Myocyte (in vitro differentiated cells): ENCODE measurements around the gene SMIM13. TPM values are rescaled to one million over a fixed set of nuclear protein-coding genes. Genes with fewer than 3 reads are reported as not detected.

Source experiments
- DNase-seq: peaks from one replicate; pipeline ENCODE4 v3.0.0-alpha.2; 2012; ENCODE audit warnings: low read depth
- total RNA-seq: library from RNA; depleted of rRNA; stranded (reverse); fragments of >200 nt; gene quantifications from 2 replicates; pipeline ENCODE4 v1.2.3, GENCODE V29; 2014

SMIM13 gene
- total RNA-seq, 1 donor from 2014 or later = 20.0 TPM

- DNase-seq = no peak
Observed at GRCh38 chr6:11121851-11122250, 28.2 kb downstream of the SMIM13 start.

GRCh38 chr6:11122380-11122779 lies 28.7 kb downstream of the SMIM13 start:
- DNase-seq = no peak

GRCh38 chr6:11123978-11124377 lies 30.3 kb downstream of the SMIM13 start:
- DNase-seq = no peak

GRCh38 chr6:11126876-11127275 lies 33.2 kb downstream of the SMIM13 start:
- DNase-seq = peak; percentile 65

- DNase-seq = no peak
Observed at GRCh38 chr6:11128608-11129007, 35.0 kb downstream of the SMIM13 start.

DNA sequence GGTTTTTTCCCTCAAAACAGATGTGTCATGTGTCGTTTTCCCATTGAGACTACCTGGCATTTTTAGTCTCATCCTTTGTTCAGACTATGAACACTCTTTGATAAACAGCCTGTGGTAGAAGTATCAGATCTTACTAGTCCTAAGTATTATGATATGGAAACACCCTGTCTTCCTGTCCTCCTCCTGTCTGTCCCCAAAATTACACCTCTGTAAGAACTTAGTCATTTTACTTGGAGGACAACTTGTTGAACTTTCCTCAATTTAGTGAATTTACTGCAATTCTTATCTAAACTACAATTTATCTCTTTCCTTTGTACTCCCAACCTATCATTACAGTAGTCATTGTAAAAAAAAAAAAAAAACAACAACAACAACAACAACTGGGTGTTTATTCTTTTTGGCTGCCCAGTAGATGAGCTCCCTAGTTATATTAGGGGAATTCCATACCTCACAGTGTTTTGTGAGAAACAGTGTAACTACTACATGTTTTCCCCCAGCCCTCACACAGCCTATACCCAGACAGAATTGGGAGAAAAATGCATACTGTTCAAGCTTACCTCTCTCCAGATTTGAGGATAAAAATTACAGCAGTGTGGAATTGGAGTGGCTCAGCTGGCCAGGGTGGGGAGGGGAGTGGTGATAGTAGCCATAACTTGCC lies 36.4 kb downstream of the SMIM13 start:
- DNase-seq = no peak

GRCh38 chr6:11130605-11131004 lies 37.0 kb downstream of the SMIM13 start:
- no peak for DNase-seq

GRCh38 chr6:11132194-11132888 lies 38.7 kb downstream of the SMIM13 start:
- no peak for DNase-seq

- no peak for DNase-seq
Observed at GRCh38 chr6:11133281-11133680, 39.6 kb downstream of the SMIM13 start.

DNA sequence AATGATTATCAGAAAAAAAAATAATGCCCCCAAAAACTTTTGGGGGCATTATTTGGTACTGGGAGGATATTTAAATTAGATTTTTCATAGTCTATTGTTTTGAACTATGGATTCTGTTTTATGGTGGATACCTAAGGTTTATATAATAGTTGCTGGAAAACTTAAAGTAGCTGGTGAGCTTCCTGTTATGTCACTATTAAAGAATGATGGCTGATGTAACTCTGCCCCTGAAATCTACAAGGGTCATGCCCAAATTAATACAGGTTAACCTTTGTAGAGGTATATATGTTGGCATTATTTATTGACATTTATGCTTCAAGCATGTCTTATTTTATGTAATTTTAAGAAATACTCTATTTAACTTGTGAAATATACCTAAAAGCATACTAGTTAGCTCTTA lies 43.2 kb downstream of the SMIM13 start:
- no peak for DNase-seq

GRCh38 chr6:11139051-11139960 lies 45.7 kb downstream of the SMIM13 start:
- DNase-seq = no peak

DNA sequence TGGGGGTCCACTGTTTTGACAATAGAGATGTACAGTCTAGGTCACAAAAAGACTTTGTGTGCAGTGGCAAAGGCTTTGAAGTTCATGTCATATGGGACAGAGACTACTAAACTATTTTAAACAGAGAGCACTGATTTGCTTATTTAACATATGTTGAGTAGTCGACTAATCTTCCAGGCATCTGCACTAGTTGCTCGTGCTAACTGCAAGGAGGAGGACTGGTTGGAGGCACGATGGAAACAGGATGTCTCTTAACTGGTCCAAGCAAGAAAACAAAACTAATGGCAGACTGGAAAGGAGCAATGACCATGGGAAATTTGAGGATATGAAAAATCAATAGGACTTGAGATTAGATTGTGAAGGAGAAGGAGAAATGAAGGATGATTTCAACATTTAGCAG lies 46.4 kb downstream of the SMIM13 start:
- no peak for DNase-seq

GRCh38 chr6:11141295-11141694 lies 47.7 kb downstream of the SMIM13 start:
- DNase-seq = no peak

- DNase-seq = no peak
Observed at GRCh38 chr6:11142296-11143027, 48.8 kb downstream of the SMIM13 start.

- DNase-seq = peak; percentile 67
Observed at GRCh38 chr6:11143394-11144371, 50.0 kb downstream of the SMIM13 start.

DNA sequence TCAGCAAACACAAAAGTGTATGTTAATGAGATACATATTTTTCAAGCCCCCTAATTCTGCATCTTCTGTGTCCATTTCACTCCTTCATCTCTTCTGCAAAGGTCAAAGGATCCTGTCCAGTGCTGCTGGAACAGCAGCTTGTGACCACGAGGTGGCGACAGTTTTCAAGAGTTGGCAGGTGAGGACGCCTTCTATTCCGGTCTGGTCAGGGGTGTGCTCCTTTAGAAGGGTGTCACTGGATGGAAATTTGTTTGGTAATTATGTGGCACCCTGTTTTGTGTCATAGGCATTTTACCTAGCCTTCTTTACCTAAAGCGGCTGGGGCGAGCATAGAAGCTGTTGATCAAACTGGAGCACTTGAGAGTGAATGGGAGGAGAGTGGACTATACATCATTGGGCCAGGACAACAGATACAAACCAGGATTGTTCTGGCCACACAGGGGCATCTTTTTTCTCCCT lies 50.8 kb downstream of the SMIM13 start:
- peak; percentile 81 for DNase-seq

DNA sequence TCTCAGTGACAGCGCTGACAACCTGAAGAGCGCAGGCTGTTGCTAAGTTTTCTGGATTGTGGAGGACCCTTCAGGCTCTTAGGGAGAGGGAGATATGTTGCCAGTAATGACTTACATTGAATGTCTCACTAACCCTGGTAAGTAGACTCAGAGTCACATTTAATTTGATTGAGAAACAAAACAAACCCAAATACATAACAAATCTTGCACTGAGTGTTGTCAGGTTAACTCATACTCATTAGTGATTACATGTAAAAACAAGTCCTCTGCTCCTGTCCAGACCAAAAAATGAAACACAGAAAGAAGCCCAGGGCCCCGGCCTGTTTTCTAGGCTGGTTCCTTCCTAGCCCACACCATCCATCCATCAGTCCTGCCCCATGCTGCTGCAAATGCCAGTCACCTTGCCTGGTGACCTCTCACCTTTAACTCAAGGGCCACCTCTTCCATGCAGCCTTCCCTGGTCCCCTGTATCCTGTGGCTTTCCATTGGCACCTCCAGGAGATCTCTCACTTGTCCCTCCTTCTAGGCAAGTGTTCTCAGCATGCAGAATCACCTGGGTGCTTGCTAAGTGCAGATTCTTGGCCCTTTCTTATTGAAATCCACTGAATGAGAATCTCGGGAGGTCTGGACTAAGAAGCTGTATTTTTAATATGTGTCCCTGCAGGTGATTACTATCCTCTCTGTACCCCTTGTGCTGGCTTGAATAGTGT lies 52.6 kb downstream of the SMIM13 start:
- DNase-seq = no peak

DNA sequence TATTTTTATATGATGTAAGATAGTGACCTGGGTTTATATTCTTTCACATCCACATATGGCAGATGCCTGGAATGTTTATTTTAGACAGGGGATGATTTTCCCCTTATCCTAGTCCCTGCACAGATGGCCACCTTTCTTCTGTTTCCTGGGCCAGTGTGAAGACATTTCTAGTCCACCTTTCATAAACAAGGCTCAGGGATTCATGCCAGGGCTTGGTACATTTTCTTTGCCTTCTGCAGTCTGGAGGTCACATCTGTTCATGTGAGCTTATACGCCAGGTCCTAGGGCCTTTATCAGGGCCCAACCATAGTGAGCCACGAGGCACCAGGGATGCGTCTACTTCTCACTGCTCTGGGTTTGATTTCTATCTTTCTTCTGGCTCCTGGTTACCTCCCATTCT lies 55.9 kb downstream of the SMIM13 start:
- no peak for DNase-seq

GRCh38 chr6:11151488-11151887 lies 57.9 kb downstream of the SMIM13 start:
- no peak for DNase-seq
